Measurements from ENCODE around the gene FUZ.

FUZ gene

GRCh38 chr19:49767967-49768581, 45.0 kb downstream of the FUZ start:
- intact Hi-C loops (cut with DNase I): loop anchor here (5.0 kb wide), 1 partner anchor 44 kb away; the partner anchor contains the start of gene FUZ

GRCh38 chr19:49767381-49767780, 45.7 kb downstream of the FUZ start:
- DNase-seq: no peak
- intact Hi-C loops (cut with DNase I): loop anchor here (5.0 kb wide), 1 partner anchor 45 kb away; the partner anchor contains the start of gene FUZ

More at GRCh38 chr19:49767967-49768581, 45.0 kb downstream of the FUZ start:
- no peak for DNase-seq

GRCh38 chr19:49766930-49767299, 46.2 kb downstream of the FUZ start, which contains the start of gene AP2A1:
TSS of gene AP2A1 (plus strand) at chr19:49767001. CDS start at chr19:49767134, 133 bp downstream.
- intact Hi-C loops (cut with DNase I): loop anchor here (5.0 kb wide), 1 partner anchor 45 kb away; the partner anchor contains the start of gene FUZ
- DNase-seq: no peak

- DNase-seq: peak; percentile 96 to 100 (median 100)
- intact Hi-C loops (cut with DNase I): loop anchor here (5.0 kb wide), 1 partner anchor 46 kb away; the partner anchor contains the start of gene FUZ
Observed at GRCh38 chr19:49766007-49766929, 46.8 kb downstream of the FUZ start.

GRCh38 chr19:49764341-49764740, 48.8 kb downstream of the FUZ start:
- intact Hi-C loops (cut with DNase I): no loop called here
- DNase-seq: no peak

- DNase-seq: no peak
- intact Hi-C loops (cut with DNase I): no loop called here
Observed at GRCh38 chr19:49763230-49763629, 49.9 kb downstream of the FUZ start, which contains the start of gene TSKS. TSS of gene TSKS (minus strand) at chr19:49763306. CDS start at chr19:49763247, 59 bp downstream.

GRCh38 chr19:49761625-49762311, 51.3 kb downstream of the FUZ start:
- intact Hi-C loops (cut with DNase I): no loop called here
- DNase-seq: no peak

- intact Hi-C loops (cut with DNase I): no loop called here
- DNase-seq: no peak
Observed at GRCh38 chr19:49761249-49761624, 51.9 kb downstream of the FUZ start.

- intact Hi-C loops (cut with DNase I): no loop called here
Observed at GRCh38 chr19:49758292-49758691, 54.8 kb downstream of the FUZ start.

More at GRCh38 chr19:49758292-49758691, 54.8 kb downstream of the FUZ start:
- peak in 41 of 42 donors; percentile 16 to 87 (median 51) for DNase-seq

Data from head of caudate nucleus (tissue), 42 donors.